Amygdala (tissue), 56 donors: ENCODE results near the gene PRR12.

Source experiments
- DNase-seq, 56 donors: peaks; one replicate each; lab custom pipeline; 2025; lab: John Stamatoyannopoulos, UW

Gene PRR12

DNA sequence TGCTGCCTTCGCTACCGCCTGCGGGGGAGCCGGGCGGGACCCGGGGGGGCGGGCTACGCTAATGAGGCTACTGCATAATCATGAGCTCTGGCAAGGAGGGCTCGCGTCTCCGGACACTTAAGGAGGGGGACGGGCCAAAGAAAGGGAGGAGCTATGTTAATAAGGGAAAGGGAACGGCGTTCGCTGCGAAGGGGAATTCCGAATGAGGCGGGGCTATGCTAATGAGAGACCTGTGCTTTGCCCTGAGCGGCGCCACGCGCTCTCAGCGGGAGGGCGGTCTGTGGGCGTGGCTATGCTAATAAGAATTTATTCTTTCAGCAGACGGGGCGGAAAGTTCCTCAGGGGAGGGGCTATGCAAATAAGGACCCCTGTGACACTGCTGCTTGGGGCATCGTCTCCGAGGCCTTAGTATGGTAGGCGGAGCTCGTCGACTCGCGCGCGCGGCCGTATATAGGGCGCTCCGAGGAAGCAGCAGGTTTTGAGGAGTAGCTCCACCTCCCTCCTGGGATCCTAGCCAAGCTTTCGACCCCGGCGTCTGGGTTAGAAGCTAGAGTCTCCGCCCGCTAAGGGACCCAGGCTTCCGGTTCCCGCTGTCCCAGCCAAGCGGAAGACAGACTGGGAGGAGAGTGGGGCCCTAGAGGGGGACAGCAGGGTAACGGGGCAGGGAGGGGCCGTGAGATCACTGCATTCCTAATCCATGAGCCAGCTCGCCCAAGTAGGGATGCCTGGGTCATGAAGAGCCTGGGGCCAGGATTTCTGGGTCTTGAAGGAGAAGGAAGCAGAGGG, 49.3 kb downstream of the PRR12 start, which contains the start of gene RRAS:
RRAS (minus strand) TSS at position 31 of the 786 bp plus-strand sequence. CDS start 45 bp downstream, outside the sequence.
- DNase-seq = peak; percentile 36 to 100 (median 98)

DNA sequence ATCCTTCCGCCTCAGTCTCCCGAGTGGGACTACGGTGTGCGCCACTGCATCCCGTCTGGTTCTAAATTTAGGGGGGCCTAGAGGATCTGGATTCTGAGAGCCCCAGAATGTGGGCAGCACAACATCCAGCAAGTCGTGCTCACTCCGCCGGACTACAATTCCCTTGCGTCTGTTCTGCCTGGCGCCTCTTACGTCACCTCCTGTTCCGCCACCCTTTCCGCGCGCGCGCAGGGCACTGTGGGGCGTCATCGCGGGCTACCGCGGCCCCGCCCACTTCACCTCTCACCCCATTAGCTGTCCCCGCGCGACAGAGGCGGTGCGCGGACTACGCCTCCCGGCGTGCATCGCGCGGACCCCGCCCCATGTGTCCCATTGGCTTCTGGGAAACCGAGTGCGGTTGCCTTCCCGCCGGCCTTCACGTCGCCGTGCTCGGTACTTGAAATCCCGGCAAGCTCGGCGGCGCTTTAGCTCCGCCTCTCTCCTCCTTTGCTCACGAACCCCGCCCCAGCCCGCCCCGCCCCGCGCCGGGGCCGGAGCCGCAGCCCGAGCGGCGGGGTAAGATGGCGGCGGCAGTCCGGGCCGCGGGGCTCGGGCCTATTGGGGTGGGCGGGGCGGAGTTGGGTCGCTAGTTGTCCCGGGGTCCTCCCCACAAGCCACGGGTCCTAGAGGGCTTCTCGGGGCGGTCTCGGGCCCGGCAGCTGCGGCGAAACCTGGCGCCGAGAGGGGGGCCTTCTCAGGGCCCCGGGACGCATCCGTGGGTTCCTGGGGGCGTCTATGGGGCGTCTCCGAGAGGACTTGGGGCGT, 50.9 kb downstream of the PRR12 start, which contains the start of gene SCAF1:
SCAF1 (plus strand) TSS at position 522 of the 804 bp plus-strand sequence. CDS start 2,818 bp downstream, outside the sequence.
- DNase-seq = peak; percentile 90 to 100 (median 99)

GRCh38 chr19:49642492-49643035, 51.6 kb downstream of the PRR12 start:
- no peak for DNase-seq

- no peak for DNase-seq
These were observed 52.5 kb downstream of the PRR12 start for GRCh38 chr19:49643466-49643865.

DNA sequence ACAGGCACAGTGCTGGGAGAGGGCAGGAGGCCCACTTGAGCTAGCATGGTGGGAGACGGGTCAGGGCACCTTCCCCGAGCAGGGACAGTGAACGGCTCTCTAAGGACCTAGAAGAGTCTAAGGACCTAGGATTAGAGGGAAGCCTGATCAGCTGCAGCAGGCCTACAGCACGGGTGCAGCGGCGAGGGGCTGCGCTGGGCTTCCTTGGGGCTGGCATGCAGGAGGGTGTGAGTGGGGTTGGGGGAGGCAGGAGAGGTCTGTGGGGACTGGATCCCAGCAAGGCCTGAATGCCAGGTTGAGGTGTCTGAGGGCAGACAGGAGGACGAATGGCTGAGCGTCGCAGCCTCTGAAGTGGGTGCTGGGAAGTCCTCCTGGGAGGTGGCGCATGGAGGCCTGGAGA, 54.6 kb downstream of the PRR12 start:
- DNase-seq = no peak

- DNase-seq = no peak
These were observed 55.0 kb downstream of the PRR12 start for GRCh38 chr19:49645995-49646394.

DNA sequence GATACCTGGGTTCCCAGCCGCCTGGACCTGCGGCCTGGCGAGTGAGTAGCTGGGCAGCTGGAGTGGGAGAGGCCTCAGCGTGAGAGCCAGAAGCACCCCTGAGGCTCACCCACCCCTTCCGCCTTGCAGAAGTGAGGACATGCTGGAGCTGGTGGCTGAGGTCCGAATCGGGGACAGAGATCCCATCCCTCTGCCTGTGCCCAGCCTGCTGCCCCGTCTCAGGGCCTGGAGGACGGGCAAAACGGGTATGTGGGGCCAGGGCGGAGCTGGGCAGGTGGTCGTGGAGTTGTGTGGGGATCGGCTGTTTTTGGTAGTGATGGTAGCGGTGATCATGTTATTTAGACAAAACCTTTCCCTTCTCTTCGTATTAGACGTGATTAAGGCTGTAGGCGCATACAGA, 55.6 kb downstream of the PRR12 start:
- no peak for DNase-seq

DNA sequence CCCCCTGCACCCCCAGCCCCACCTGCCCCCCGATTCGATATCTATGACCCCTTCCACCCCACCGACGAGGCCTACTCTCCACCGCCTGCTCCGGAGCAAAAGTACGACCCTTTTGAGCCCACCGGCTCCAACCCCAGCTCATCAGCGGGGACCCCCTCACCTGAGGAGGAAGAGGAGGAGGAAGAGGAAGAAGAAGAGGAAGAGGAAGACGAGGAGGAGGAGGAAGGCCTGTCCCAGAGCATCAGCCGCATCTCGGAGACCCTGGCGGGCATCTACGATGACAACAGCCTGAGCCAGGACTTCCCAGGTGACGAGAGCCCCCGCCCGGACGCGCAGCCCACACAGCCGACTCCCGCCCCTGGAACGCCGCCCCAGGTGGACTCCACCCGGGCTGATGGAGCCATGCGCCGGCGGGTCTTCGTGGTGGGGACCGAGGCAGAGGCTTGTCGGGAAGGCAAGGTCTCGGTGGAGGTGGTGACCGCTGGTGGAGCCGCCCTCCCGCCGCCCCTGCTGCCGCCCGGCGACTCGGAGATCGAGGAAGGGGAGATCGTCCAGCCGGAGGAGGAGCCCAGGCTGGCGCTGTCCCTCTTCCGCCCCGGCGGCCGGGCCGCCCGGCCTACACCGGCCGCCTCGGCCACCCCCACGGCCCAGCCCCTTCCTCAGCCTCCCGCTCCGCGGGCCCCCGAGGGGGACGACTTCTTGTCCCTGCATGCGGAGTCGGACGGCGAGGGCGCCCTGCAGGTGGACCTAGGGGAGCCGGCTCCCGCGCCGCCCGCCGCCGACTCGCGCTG, 60.2 kb downstream of the PRR12 start:
- no peak for DNase-seq

- no peak for DNase-seq
These were observed 61.0 kb downstream of the PRR12 start for GRCh38 chr19:49651820-49652550.

DNA sequence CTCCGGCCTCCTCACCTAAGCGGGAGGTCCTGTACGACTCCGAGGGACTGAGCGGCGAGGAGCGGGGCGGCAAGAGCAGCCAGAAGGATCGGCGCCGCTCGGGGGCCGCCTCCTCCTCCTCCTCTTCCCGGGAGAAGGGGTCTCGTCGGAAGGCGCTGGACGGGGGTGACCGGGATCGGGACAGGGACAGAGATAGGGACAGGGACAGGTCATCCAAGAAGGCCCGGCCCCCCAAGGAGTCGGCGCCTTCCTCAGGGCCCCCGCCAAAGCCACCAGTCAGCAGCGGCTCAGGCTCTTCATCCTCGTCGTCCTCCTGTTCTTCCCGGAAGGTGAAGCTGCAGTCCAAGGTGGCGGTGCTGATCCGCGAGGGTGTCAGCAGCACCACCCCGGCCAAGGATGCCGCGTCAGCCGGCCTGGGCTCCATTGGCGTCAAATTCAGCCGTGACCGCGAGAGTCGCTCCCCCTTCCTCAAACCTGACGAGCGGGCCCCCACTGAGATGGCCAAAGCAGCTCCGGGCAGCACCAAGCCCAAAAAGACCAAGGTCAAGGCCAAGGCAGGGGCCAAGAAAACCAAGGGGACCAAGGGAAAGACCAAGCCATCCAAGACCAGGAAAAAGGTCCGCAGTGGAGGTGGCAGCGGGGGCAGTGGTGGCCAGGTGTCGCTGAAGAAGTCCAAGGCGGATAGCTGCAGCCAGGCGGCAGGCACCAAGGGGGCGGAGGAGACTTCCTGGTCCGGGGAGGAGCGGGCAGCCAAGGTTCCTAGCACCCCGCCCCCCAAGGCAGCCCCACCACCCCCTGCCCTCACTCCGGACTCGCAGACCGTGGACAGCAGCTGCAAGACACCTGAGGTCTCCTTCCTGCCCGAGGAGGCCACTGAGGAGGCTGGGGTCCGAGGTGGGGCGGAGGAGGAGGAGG, 61.8 kb downstream of the PRR12 start:
- no peak for DNase-seq

DNA sequence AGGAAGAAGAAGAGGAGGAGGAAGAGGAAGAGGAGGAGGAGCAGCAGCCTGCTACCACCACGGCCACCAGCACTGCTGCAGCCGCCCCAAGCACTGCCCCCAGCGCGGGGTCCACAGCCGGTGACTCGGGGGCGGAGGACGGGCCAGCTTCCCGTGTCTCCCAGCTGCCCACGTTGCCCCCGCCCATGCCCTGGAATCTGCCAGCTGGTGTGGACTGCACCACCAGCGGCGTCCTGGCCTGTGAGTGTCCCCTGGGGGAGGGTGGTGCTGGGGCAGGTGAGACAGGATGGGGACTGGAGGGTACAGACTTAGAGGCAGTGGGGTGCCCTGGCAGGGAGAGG, 62.5 kb downstream of the PRR12 start:
- no peak for DNase-seq

DNA sequence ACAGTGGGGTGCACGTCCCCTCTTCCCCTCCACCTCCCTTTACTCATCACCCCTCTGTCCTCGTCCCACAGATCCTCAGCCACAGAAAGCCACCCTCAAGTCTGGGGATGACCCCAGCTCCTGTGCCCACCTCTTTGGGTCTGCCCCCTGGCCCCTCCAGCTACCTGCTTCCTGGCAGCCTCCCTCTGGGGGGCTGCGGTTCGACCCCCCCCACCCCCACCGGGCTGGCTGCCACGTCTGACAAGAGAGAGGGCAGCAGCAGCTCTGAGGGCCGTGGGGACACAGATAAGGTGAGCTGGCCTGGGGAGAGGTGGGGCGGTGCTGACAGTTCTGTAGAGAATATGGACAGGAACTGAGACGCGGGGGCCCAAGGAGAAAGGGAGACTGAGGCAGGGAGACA, 63.6 kb downstream of the PRR12 start:
- no peak for DNase-seq

DNA sequence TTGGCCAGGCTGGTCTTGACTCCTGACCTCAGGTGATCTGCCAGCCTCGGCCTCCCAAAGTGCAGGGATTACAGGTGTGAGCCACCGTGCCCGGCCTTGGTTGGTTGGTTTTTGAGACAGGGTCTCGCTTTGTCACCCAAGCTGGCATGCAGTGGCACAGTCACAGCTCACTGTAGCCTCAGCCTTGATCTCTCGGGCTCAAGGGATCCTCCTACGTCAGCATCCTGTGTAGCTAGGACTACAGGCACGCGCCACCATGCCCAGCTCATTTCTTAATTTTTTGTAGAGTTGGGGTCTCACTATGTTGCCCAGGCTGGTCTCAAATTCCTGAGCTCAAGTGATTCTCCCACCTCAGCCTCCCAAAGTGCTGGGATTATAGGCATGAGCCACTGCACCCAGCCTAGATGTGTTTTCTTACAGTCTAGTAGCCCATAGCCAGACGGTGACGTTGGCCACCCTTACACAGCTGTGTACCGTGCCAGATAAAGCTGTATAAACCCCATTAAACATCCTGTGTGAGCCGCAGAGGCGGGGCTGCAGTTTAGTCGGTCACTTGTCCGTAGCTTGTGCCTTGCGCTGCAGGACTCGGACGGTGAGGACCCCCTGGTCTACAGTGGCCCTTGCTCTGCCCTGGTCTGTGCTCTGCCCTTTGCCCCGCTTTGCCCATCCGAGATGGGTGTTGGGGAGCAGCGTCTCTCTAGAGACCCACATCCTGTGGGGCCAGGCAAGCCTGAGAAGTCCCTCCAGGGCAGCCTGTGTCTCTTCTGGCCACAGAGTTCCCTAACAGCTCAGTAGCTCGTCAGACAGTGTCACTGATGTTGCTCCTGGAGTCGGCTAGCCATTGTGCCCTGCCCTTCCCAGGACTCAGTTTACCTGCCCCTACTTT, 64.8 kb downstream of the PRR12 start:
- DNase-seq = no peak

DNA sequence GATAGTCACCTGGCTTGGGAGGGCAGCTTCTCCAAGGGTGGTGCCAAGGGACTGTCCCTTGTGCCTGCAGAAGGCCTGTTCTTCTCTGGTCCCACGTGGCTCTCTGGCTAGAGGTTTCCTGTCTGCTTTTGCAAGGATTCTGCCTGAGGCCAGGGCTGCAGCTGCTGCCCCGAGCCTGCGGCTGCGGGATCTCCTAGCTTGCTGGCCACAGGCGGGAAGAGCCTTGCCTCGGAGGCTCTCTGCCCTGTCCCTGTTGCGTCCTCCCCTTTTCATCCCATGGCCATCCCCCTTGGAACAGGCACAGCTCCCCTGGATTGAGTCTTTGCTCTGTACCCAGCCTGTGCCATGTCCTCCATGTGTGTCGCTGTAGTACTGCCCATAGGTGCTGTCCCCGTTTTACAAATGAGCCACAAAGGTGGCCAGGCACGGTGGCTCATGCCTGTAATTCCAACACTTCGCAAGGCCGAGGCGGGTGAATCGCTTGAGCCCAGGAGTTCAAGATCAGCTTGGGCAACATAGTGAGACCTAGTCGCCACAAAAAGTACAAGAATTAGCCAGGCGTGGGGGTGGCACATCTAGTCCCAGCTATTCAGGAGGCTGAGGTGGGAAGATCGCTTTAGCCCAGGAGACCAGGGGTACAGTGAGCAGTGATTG, 65.6 kb downstream of the PRR12 start:
- DNase-seq = no peak

- DNase-seq = no peak
These were observed 66.6 kb downstream of the PRR12 start for GRCh38 chr19:49657493-49658138.

- no peak for DNase-seq
These were observed 67.1 kb downstream of the PRR12 start for GRCh38 chr19:49658139-49658517.
